KBM-7 (cell line): ENCODE measurements around the gene NHERF2.

ENCODE experiments used
- DNase-seq: peaks from one replicate; pipeline ENCODE4 v3.0.0-alpha.2; 2015
- in situ Hi-C: fragments of 300-500 bp; cut with MboI; formaldehyde crosslinking; loops from 2 replicates; pipeline ENCODE4 v1.14.3; 2020; ENCODE audit warnings: low sequenced_read_pairs, low pct_unique_long_range_greater_than_20kb, mixed read lengths

NHERF2 gene

GRCh38 chr16:1990101-1990350 is 36.7 kb upstream of the NHERF2 start:
- in situ Hi-C loops: no loop called here
- DNase-seq: no peak

GRCh38 chr16:1990351-1991134 is 36.2 kb upstream of the NHERF2 start:
- no peak for DNase-seq
- in situ Hi-C loops: no loop called here

GRCh38 chr16:1991135-1991551 is 35.6 kb upstream of the NHERF2 start:
- DNase-seq: no peak
- in situ Hi-C loops: no loop called here

GRCh38 chr16:1991588-1991947 is 35.1 kb upstream of the NHERF2 start:
- DNase-seq: no peak
- in situ Hi-C loops: no loop called here

- DNase-seq: no peak
- in situ Hi-C loops: no loop called here
Measured at GRCh38 chr16:1991948-1992703, 34.6 kb upstream of the NHERF2 start.

- in situ Hi-C loops: no loop called here
- no peak for DNase-seq
Measured at GRCh38 chr16:1992704-1993317, 33.9 kb upstream of the NHERF2 start.

GRCh38 chr16:1993731-1994131 is 33.0 kb upstream of the NHERF2 start:
- in situ Hi-C loops: no loop called here
- DNase-seq: no peak

GRCh38 chr16:1997494-1998359 is 29.0 kb upstream of the NHERF2 start:
- in situ Hi-C loops: no loop called here

GRCh38 chr16:1998360-1998835 is 28.3 kb upstream of the NHERF2 start:
- in situ Hi-C loops: no loop called here

More at GRCh38 chr16:1997494-1998359, 29.0 kb upstream of the NHERF2 start:
- DNase-seq: no peak

GRCh38 chr16:1998852-1999801 is 27.6 kb upstream of the NHERF2 start:
- no peak for DNase-seq
- in situ Hi-C loops: no loop called here

More at GRCh38 chr16:1998360-1998835, 28.3 kb upstream of the NHERF2 start:
- DNase-seq: no peak

GRCh38 chr16:1999866-2000514 is 26.7 kb upstream of the NHERF2 start:
- no peak for DNase-seq
- in situ Hi-C loops: no loop called here

- in situ Hi-C loops: no loop called here
- DNase-seq: no peak
Measured at GRCh38 chr16:2001035-2001434, 25.7 kb upstream of the NHERF2 start.

GRCh38 chr16:2001456-2002355 is 25.0 kb upstream of the NHERF2 start:
- in situ Hi-C loops: no loop called here
- no peak for DNase-seq

- in situ Hi-C loops: no loop called here
Measured at GRCh38 chr16:2002406-2003230, 24.1 kb upstream of the NHERF2 start.

GRCh38 chr16:2003231-2003826 is 23.4 kb upstream of the NHERF2 start:
- in situ Hi-C loops: no loop called here

More at GRCh38 chr16:2002406-2003230, 24.1 kb upstream of the NHERF2 start:
- no peak for DNase-seq

More at GRCh38 chr16:2003231-2003826, 23.4 kb upstream of the NHERF2 start:
- DNase-seq: no peak
